NCI-H2081 (cell line): ENCODE measurements around the gene POFUT2.

Experiments
- DNase-seq, 2 experiments: peaks; one replicate each; lab custom pipeline; 2025; lab: John Stamatoyannopoulos, UW

The POFUT2 gene

GRCh38 chr21:45248893-45249381 lies 38.8 kb downstream of the POFUT2 start:
- no peak for DNase-seq

GRCh38 chr21:45248301-45248892 lies 39.3 kb downstream of the POFUT2 start:
- no peak for DNase-seq

GRCh38 chr21:45246386-45247320 lies 41.0 kb downstream of the POFUT2 start:
- no peak for DNase-seq

DNA sequence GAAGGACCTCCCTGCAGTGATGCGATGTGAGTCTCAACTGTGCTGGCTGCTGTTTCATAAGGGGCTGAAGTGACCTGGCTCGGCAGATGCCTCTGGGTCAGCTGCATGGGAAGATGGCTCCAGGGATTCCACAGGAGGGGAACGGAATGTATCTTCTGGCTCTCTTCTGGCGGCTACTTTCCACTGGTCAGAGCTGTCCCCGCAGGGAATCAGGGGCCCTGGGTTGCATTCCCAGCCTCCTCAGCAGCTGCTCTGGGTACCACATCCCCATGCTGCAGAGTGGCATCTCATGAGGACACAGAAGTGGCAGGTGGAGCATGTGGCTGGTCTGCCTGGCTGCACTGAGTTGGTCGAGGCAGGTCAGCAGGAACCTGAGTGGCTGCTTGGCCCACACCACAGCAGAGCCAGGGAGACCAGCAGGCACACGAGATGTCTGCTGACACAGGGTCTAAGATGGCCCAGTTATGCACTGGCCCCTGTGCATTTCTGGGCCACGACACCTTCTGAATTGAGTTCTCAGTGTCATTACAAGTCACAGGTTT lies 42.8 kb downstream of the POFUT2 start:
- no peak for DNase-seq

GRCh38 chr21:45243603-45244002 lies 44.1 kb downstream of the POFUT2 start:
- no peak for DNase-seq

- DNase-seq: no peak
These were observed 46.3 kb downstream of the POFUT2 start for GRCh38 chr21:45241357-45241756.

DNA sequence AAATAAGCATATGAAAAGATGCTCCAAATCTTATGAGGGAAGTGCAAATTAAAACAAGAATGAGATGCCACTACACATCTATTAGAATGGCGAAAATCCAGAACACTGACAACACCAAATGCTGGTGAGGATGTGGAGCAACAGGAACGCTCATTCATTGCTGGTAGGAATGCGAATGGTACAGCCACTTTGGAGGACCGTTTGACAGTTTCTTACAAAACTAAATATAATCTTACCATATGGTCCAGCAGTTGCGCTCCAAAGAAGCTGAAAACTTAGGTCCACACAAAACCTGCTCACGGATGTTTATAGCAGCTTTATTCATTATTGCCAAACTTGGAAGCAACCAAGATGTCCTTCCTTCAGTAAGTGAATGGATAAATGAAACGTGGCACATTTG lies 50.3 kb downstream of the POFUT2 start:
- DNase-seq: no peak

DNA sequence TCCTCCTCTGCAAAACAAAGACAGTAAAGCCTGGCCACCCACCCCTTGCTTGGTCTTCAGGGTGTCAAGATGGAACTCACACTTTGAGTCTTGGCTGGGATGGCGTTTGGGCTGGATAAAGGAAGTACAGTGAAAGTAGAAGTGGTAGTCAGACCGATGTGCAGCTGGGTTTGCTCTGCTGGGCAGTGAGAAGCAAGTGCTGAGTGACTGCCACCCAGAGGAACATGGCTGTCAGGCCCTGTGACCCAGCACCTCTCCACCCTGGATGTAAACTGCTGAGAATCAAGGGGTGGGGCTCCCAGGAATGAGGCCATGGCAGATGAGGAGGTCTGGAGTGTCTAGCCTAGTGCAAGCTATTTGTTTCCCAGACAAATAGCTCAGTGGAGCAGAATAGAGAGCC lies 51.2 kb downstream of the POFUT2 start:
- no peak for DNase-seq

GRCh38 chr21:45235488-45235887 lies 52.2 kb downstream of the POFUT2 start:
- DNase-seq: no peak

GRCh38 chr21:45234965-45235364 lies 52.7 kb downstream of the POFUT2 start:
- DNase-seq: no peak

GRCh38 chr21:45234127-45234526 lies 53.6 kb downstream of the POFUT2 start:
- DNase-seq: no peak

DNA sequence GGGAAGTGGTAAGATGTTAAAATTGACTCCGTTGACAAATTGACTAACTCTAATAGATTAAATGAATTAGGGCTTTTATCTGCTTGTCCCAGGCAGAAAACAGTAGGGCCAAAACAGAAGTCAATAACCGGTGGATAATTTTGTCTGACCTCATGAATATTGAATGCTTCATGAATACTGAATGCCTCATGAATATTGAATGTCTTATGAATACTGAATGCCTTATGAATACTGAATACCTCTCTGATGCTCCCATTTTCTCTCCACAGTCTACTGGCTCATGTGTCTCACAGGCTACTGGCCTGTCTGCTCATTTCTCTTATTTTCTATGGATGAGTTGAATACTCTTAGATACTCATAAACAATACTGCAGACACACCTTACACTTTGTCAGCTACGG lies 56.0 kb downstream of the POFUT2 start:
- DNase-seq: no peak

GRCh38 chr21:45228656-45229240 lies 58.9 kb downstream of the POFUT2 start:
- no peak for DNase-seq

DNA sequence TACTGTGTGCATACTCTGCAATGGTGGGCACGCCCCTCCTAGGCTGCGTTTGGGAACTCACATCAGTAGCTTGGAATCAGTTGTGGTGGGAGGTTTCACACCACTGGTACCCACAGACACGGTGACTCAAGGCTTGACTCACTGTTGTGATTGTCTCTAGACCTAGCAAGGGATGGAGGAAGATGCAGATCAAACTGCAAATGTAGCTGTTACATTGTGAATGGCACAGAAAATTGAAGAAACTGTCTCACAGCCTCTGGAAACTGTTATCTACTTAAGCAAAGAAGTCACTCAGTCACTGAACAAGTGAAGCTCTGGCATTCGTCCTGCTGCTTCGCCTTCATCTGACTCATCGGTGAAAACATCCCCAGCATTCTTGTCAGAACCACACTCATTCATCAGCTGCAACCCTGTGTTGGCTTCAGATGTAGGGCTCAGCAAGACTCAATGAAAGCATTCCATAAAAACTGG lies 59.5 kb downstream of the POFUT2 start:
- DNase-seq: no peak

DNA sequence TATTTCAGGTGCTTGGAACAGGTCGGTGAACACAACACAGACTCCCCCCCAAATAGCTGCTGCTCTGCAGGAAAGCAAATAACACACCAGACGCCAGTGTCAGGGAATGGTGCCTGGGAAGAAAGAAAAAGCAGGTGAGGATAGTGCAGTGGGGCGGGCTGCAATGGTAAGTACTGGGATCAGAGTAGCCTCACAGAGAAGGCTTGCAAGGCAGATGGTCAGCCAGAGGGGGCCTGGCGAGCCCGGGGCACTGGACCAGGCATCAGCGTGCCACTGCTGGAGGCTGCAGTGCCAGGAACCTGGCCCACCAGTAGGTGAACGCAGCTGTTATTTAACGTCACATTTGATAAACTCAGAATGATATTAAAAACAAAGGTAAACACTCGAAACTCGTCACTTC lies 60.0 kb downstream of the POFUT2 start:
- no peak for DNase-seq

DNA sequence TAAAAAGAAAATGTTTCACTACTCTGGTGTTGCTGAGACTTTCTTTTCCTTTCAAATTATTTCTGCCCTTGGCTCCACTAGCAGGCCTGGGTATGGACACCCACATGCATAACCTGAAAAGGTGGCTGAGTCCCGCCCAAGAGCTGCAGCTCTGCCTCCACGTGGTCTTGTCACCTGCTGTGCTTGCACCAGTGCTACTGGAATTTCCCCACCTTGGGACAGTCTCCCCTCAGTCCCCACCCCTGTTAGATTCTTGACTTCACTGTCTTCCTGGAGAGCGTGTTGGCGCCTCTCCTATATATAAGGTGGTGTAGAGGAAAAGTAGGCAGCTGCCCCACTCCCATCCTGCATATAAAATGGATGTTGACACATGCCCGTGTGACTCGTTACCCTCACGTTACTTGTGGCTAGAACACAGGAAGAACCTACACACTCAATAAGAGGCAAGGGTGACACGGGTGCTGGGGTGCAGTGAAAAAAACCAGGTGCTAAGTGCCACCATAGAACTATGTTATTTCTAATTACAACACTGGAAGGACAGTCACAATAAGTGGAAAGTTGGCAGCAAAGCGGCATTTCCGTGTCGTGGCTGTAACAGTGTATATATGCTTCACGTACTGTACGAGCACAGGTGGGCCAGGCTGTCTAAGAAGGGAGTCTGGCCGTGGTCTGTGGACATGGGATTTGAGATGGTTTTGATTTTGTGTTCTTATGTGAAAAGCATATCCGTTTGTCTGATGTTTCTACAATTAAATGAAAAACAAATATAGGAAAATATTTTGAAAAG lies 61.0 kb downstream of the POFUT2 start:
- no peak for DNase-seq

DNA sequence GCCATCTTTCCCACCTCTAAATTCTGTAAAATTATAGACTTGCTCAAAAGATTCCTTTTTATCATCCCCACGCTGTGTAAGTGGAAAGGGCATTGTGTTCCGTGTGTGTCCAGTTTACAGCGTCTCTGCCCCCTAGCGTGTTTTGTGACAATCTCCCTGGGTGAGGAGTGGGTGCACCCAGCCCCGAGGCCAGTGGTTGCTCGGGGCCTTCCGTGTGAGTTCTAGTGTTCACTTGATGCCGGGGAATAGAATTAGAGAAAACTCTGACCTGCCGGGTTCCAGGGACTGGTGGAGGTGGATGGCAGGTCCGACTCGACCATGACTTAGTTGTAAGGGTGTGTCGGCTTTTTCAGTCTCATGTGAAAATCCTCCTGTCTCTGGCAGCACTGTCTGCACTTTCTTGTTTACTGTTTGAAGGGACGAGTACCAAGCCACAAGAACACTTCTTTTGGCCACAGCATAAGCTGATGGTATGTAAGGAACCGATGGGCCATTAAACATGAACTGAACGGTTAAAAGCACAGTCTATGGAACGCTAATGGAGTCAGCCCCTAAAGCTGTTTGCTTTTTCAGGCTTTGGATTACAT lies 61.9 kb downstream of the POFUT2 start:
- no peak for DNase-seq

- no peak for DNase-seq
These were observed 62.5 kb downstream of the POFUT2 start for GRCh38 chr21:45225041-45225740.

- DNase-seq: no peak
These were observed 63.3 kb downstream of the POFUT2 start for GRCh38 chr21:45224189-45224938.
